Transverse colon (tissue), 4 donors: ENCODE data around the gene TANGO6.

Source experiments
- CTCF ChIP-seq, 5 experiments: fragments of 200-600 bp in 3 of 5; fragments of 450-650 bp in 2 of 5; sonication (generic) in 3 of 5; IDR thresholded peaks; 1 replicate in 2 of 5; 2 replicates in 3 of 5; pipeline ENCODE4 v1.5.1; 2016 to 2017; ENCODE audit warnings: antibody characterized with exemption in 5 of 5, inconsistent platforms in 3 of 5, mild to moderate bottlenecking in 2 of 5, moderate library complexity in 1 of 5
- EP300 ChIP-seq: sonication (generic); formaldehyde crosslinking; IDR thresholded peaks from one replicate; pipeline ENCODE4 v1.6.1; 2017; ENCODE audit warnings: antibody characterized with exemption, low read depth
- POLR2A ChIP-seq: fragments of 450-650 bp; IDR thresholded peaks from one replicate; pipeline ENCODE4 v1.6.1; 2016; ENCODE audit warnings: antibody characterized with exemption, mild to moderate bottlenecking, moderate library complexity
- POLR2AphosphoS5 ChIP-seq, 3 donors: sonication (generic); formaldehyde crosslinking; IDR thresholded peaks; one replicate each; pipeline ENCODE4 v1.6.1; 2016; ENCODE audit warnings: antibody characterized with exemption in 3 of 3

GRCh38 chr16:69132424-69133252, 289.3 kb downstream of the TANGO6 start, which contains the start of the genes CHTF8 and UTP4:
- TF ChIP-seq CTCF (IDR thresholded peaks at IDR 0.05) (no peak), POLR2AphosphoS5 (IDR thresholded peaks at IDR 0.05) (peak; percentile 91 to 98 (median 96)), POLR2A (peak; percentile 69), EP300 (no peak)
